ENCODE results near the gene MCTP1.

Gene MCTP1

GRCh38 chr5:94811331-94811730 is 473.6 kb downstream of the MCTP1 start:
- no peak for DNase-seq (ENCODE audit: low spot score)

GRCh38 chr5:94810877-94811276 is 474.0 kb downstream of the MCTP1 start:
- no peak for DNase-seq (ENCODE audit: low spot score)

- no peak for DNase-seq (ENCODE audit: low spot score)
Measured at GRCh38 chr5:94810281-94810680, 474.6 kb downstream of the MCTP1 start.

- DNase-seq (ENCODE audit: low spot score) = no peak
Measured at GRCh38 chr5:94808497-94808896, 476.4 kb downstream of the MCTP1 start.

- no peak for DNase-seq (ENCODE audit: low spot score)
Measured at GRCh38 chr5:94807985-94808384, 476.9 kb downstream of the MCTP1 start.

- DNase-seq (ENCODE audit: low spot score) = no peak
Measured at GRCh38 chr5:94802450-94802849, 482.4 kb downstream of the MCTP1 start.

GRCh38 chr5:94796586-94796985 is 488.3 kb downstream of the MCTP1 start:
- DNase-seq (ENCODE audit: low spot score) = no peak

GRCh38 chr5:94793816-94794198 is 491.1 kb downstream of the MCTP1 start:
- peak; percentile 48 for DNase-seq (ENCODE audit: low spot score)

GRCh38 chr5:94793113-94793815 is 491.6 kb downstream of the MCTP1 start:
- peak; percentile 62 for DNase-seq (ENCODE audit: low spot score)

- no peak for DNase-seq (ENCODE audit: low spot score)
Measured at GRCh38 chr5:94791829-94792228, 493.1 kb downstream of the MCTP1 start.

- DNase-seq (ENCODE audit: low spot score) = no peak
Measured at GRCh38 chr5:94788527-94788926, 496.4 kb downstream of the MCTP1 start.

- no peak for DNase-seq (ENCODE audit: low spot score)
Measured at GRCh38 chr5:94784536-94785505, 500.1 kb downstream of the MCTP1 start.

- DNase-seq (ENCODE audit: low spot score) = no peak
Measured at GRCh38 chr5:94782383-94782782, 502.5 kb downstream of the MCTP1 start.

- DNase-seq (ENCODE audit: low spot score) = no peak
Measured at GRCh38 chr5:94779684-94780083, 505.2 kb downstream of the MCTP1 start.

- no peak for DNase-seq (ENCODE audit: low spot score)
Measured at GRCh38 chr5:94778732-94779131, 506.2 kb downstream of the MCTP1 start.

GRCh38 chr5:94778299-94778698 is 506.6 kb downstream of the MCTP1 start:
- no peak for DNase-seq (ENCODE audit: low spot score)

- no peak for DNase-seq (ENCODE audit: low spot score)
Measured at GRCh38 chr5:94777056-94777880, 507.6 kb downstream of the MCTP1 start.

GRCh38 chr5:94776167-94776566 is 508.7 kb downstream of the MCTP1 start:
- no peak for DNase-seq (ENCODE audit: low spot score)

- DNase-seq (ENCODE audit: low spot score) = no peak
Measured at GRCh38 chr5:94775088-94775487, 509.8 kb downstream of the MCTP1 start.

GRCh38 chr5:94771742-94772141 is 513.2 kb downstream of the MCTP1 start:
- DNase-seq (ENCODE audit: low spot score) = no peak

GRCh38 chr5:94769996-94770395 is 514.9 kb downstream of the MCTP1 start:
- DNase-seq (ENCODE audit: low spot score) = no peak

- no peak for DNase-seq (ENCODE audit: low spot score)
Measured at GRCh38 chr5:94761786-94762185, 523.1 kb downstream of the MCTP1 start.
